ENCODE data around the gene SFTPA2. TPM values are rescaled to one million over a fixed set of nuclear protein-coding genes. Genes with fewer than 3 reads are reported as not detected.
"Not testable (repeated sequence)": the region's sequence is repeated elsewhere in the genome, so short reads cannot be mapped to it uniquely, and the experiment has no call there.

SFTPA2 gene
- total and polyA plus RNA-seq, 2 of the 4 experiments (the other 2 are of a cell fraction), result not detected

GRCh38 chr10:79522464-79522863 is 37.7 kb downstream of the SFTPA2 start:
- H4K5ac ChIP-seq (ENCODE audit: low read depth, low read length); H3K14ac ChIP-seq (replicated peaks; ENCODE audit: low read depth, low read length); in situ Hi-C loops (cut with MboI; ENCODE audit: low sequenced_read_pairs); H3K4me2 ChIP-seq (ENCODE audit: low read depth, low read length); H3K27ac ChIP-seq (ENCODE audit: insufficient read depth, low read length); H3K79me1 ChIP-seq (ENCODE audit: low read depth in 1 of 2, low read length in 2 of 2); H4K20me1 ChIP-seq (ENCODE audit: insufficient read depth, low read length); H2BK15ac ChIP-seq (ENCODE audit: low read depth, low read length); H3K9ac ChIP-seq (ENCODE audit: low read depth, low read length); H3K56ac ChIP-seq (ENCODE audit: extremely low read depth, insufficient read depth, low read length); H2BK20ac ChIP-seq (ENCODE audit: low read depth, low read length); H2BK120ac ChIP-seq (ENCODE audit: low read depth, low read length); H2AK5ac ChIP-seq (ENCODE audit: low read depth, low read length); ATAC-seq (ENCODE audit: low read depth); H3K4me1 ChIP-seq (ENCODE audit: control insufficient read depth, insufficient read depth, low read length); H3K4me3 ChIP-seq (ENCODE audit: insufficient read depth, low read depth, low read length); H2AK9ac ChIP-seq (replicated peaks; ENCODE audit: low read depth, low read length, poor library complexity); H3K4ac ChIP-seq (ENCODE audit: low read depth, low read length); H3K18ac ChIP-seq (ENCODE audit: low read depth, low read length); H4K91ac ChIP-seq (ENCODE audit: insufficient read depth, low read depth, low read length); CTCF ChIA-PET; H2AFZ ChIP-seq (replicated peaks; ENCODE audit: low read length, poor library complexity); H3K9me3 ChIP-seq (ENCODE audit: control insufficient read depth, insufficient read depth, low read length); H3K36me3 ChIP-seq (ENCODE audit: control insufficient read depth, insufficient read depth, low read length); POLR2A ChIA-PET (ENCODE audit: unreplicated experiment); H3K27me3 ChIP-seq (ENCODE audit: control insufficient read depth, insufficient read depth, low read length); intact Hi-C loops (cut with micrococcal nuclease); DNase-seq; H3K9me1 ChIP-seq (ENCODE audit: insufficient read depth, low read length); dilution Hi-C loops (cut with HindIII; ENCODE audit: low sequenced_read_pairs, unreplicated experiment); H2BK5ac ChIP-seq (ENCODE audit: low read depth, low read length, poor library complexity, severe bottlenecking); BruUV-seq (replicated peaks); H4K8ac ChIP-seq (ENCODE audit: low read depth in 2 of 2, low read length in 2 of 2); H3K23ac ChIP-seq (ENCODE audit: low read depth, low read length): not testable (repeated sequence)
- 80% methylated on average over 1 of the region's 4 CpGs; no CpG with 5 or more reads in 1 of the 2 experiments for WGBS, 2 experiments (ENCODE audit: extremely low coverage in 2 of 2, insufficient read length in 1 of 2)

- H3K4me3 ChIP-seq (ENCODE audit: insufficient read depth, low read depth, low read length); H4K91ac ChIP-seq (ENCODE audit: insufficient read depth, low read depth, low read length); H2AK9ac ChIP-seq (replicated peaks; ENCODE audit: low read depth, low read length, poor library complexity); H3K23ac ChIP-seq (ENCODE audit: low read depth, low read length); H2AFZ ChIP-seq (replicated peaks; ENCODE audit: low read length, poor library complexity); H3K27ac ChIP-seq (ENCODE audit: insufficient read depth, low read length); H3K27me3 ChIP-seq (ENCODE audit: control insufficient read depth, insufficient read depth, low read length); H2AK5ac ChIP-seq (ENCODE audit: low read depth, low read length); CTCF ChIA-PET; H3K4ac ChIP-seq (ENCODE audit: low read depth, low read length); H2BK20ac ChIP-seq (ENCODE audit: low read depth, low read length); H2BK120ac ChIP-seq (ENCODE audit: low read depth, low read length); in situ Hi-C loops (cut with MboI; ENCODE audit: low sequenced_read_pairs); DNase-seq; intact Hi-C loops (cut with micrococcal nuclease); H3K79me1 ChIP-seq (ENCODE audit: low read depth in 1 of 2, low read length in 2 of 2); H2BK5ac ChIP-seq (ENCODE audit: low read depth, low read length, poor library complexity, severe bottlenecking); H3K4me1 ChIP-seq (ENCODE audit: control insufficient read depth, insufficient read depth, low read length); H3K4me2 ChIP-seq (ENCODE audit: low read depth, low read length); H3K9ac ChIP-seq (ENCODE audit: low read depth, low read length); H3K36me3 ChIP-seq (ENCODE audit: control insufficient read depth, insufficient read depth, low read length); H3K18ac ChIP-seq (ENCODE audit: low read depth, low read length); ATAC-seq (ENCODE audit: low read depth); dilution Hi-C loops (cut with HindIII; ENCODE audit: low sequenced_read_pairs, unreplicated experiment); H4K8ac ChIP-seq (ENCODE audit: low read depth in 2 of 2, low read length in 2 of 2); H3K9me3 ChIP-seq (ENCODE audit: control insufficient read depth, insufficient read depth, low read length); BruUV-seq (replicated peaks); H4K5ac ChIP-seq (ENCODE audit: low read depth, low read length); H3K56ac ChIP-seq (ENCODE audit: extremely low read depth, insufficient read depth, low read length); H3K9me1 ChIP-seq (ENCODE audit: insufficient read depth, low read length); H4K20me1 ChIP-seq (ENCODE audit: insufficient read depth, low read length); H2BK15ac ChIP-seq (ENCODE audit: low read depth, low read length); POLR2A ChIA-PET (ENCODE audit: unreplicated experiment); H3K14ac ChIP-seq (replicated peaks; ENCODE audit: low read depth, low read length): not testable (repeated sequence)
- no CpG with 5 or more reads among the region's 6 CpGs for WGBS, 2 experiments (ENCODE audit: extremely low coverage in 2 of 2, insufficient read length in 1 of 2)
These were observed 38.5 kb downstream of the SFTPA2 start for GRCh38 chr10:79521751-79522150.
